Ovary (tissue), 9 donors: ENCODE measurements around the gene CHN1. TPM values are rescaled to one million over a fixed set of nuclear protein-coding genes. Genes with fewer than 3 reads are reported as not detected.

Source experiments
- DNase-seq, 5 donors: peaks; one replicate each; pipeline ENCODE4 v3.0.0-alpha.2; 2019 to 2020
- H3K27ac ChIP-seq, 2 donors: fragments of 200-600 bp; one replicate each; pipeline versions ENCODE4 v1.5.1 to v1.8.0; 2019 to 2022
- H3K27me3 ChIP-seq: fragments of 200-600 bp; one replicate; pipeline ENCODE4 v1.8.0; 2022
- H3K36me3 ChIP-seq: fragments of 200-600 bp; sonication (generic); one replicate; pipeline ENCODE4 v1.5.1; 2019
- H3K4me1 ChIP-seq: one replicate; pipeline ENCODE4 v1.8.1; 2013; ENCODE audit warnings: mild to moderate bottlenecking, moderate library complexity; ENCODE audit not compliant: insufficient read depth
- H3K4me3 ChIP-seq: fragments of 200-600 bp; sonication (generic); one replicate; pipeline ENCODE4 v1.5.1; 2017
- H3K9me3 ChIP-seq, 2 donors: fragments of 200-600 bp in 1 of 2; sonication (generic) in 1 of 2; one replicate each; pipeline versions ENCODE4 v1.5.1 to v1.8.1; 2013 to 2019; ENCODE audit warnings: mild to moderate bottlenecking in 1 of 2, moderate library complexity in 1 of 2
- CTCF ChIP-seq, 3 donors: fragments of 450-650 bp in 2 of 3; fragments of 200-600 bp in 1 of 3; IDR thresholded peaks; one replicate each; pipeline versions ENCODE4 v1.5.1 to v1.8.0; 2016 to 2022; ENCODE audit warnings: antibody characterized with exemption in 3 of 3, mild to moderate bottlenecking in 1 of 3
- EP300 ChIP-seq: sonication (generic); formaldehyde crosslinking; IDR thresholded peaks from one replicate; pipeline ENCODE4 v1.6.1; 2017; ENCODE audit warnings: antibody characterized with exemption
- POLR2A ChIP-seq: fragments of 450-650 bp; IDR thresholded peaks from one replicate; pipeline ENCODE4 v1.6.1; 2017; ENCODE audit warnings: antibody characterized with exemption, mild to moderate bottlenecking, moderate library complexity
- WGBS, 3 donors: extraction: QIAGEN DNeasy Blood & Tissue Kit in 1 of 3; methylation state at CpG; one replicate each; pipeline versions ENCODE4 v1.1.5 to v1.1.7; 2013 to 2017; 5-methylcytosine and 5-hydroxymethylcytosine counted together
- intact Hi-C, 4 donors: fragments of 100-400 bp; cut with DNase I; formaldehyde crosslinking; loops; one replicate each; pipeline versions ENCODE4 v1.11.0 to v1.15.1; 2022 to 2023
- polyA plus RNA-seq, 2 donors: library from polyadenylated mRNA; stranded (reverse); fragments of 200-250 nt in 1 of 2; fragments of 350-450 nt in 1 of 2; fragmentation: Illumina TruSeq in 1 of 2; extraction: RNeasy Lipid Tissue Mini Kit (QIAGEN cat#74804) in 1 of 2; gene quantifications; one replicate each; pipeline ENCODE4 v1.2.3, GENCODE V29; 2013 to 2014
- small RNA-seq: library from RNA; depleted of rRNA; stranded (forward); fragments of <200 nt; gene quantifications from one replicate; pipeline ENCODE3, GENCODE V24; 2016
- total RNA-seq, 7 donors: library from RNA; depleted of rRNA in 2 of 7; stranded (reverse); fragments of >200 nt in 2 of 7; fragmentation: NEBNext Ultra II Directional in 3 of 7; extraction: Animal tissue kit (Norgen Biotek cat#: 25700) in 3 of 7; gene quantifications; one replicate each; pipeline versions ENCODE4 v1.1.0 to v1.2.4, GENCODE V29; 2016 to 2023
- donor health status: DM: no; HTN: no; CAD: no; lungs with moderate emphysema.
- donor health status: DM: no; HTN: no; CAD: no.
- donor health status: Bipolar disorder and iron deficiency.
- donor health status: DM: yes; HTN: yes; CAD: no.
- donor health status: DM: no; HTN: no; CAD: no.
- donor health status: DM: yes; HTN: yes; CAD: no.

CHN1 gene
- total and polyA plus RNA-seq, 9 donors = 6.5 to 18.0 (median 9.4) TPM

- TF ChIP-seq CTCF (IDR thresholded peaks at IDR 0.05) (no peak), POLR2A (no peak), EP300 (no peak)
- 84 to 90% (median 89%) methylated on average over 4 of the region's 4 CpGs for WGBS, 3 donors
- Histone ChIP-seq H3K27me3 (no peaks in the 10 kb centered on the region), H3K4me1 (no peaks in the 10 kb centered on the region), H3K9me3 (no peaks in the 10 kb centered on the region), H3K27ac (no peak overlapping the region), H3K36me3 (no peaks in the 10 kb centered on the region), H3K4me3 (no peak overlapping the region)
- intact Hi-C loops = no loop called here
- DNase-seq = no peak
Measured at GRCh38 chr2:174752403-174753037, 252.7 kb downstream of the CHN1 start.

GRCh38 chr2:174750923-174751441, 254.2 kb downstream of the CHN1 start:
- Histone ChIP-seq H3K27me3 (no peaks in the 10 kb centered on the region), H3K27ac (no peak overlapping the region), H3K9me3 (no peaks in the 10 kb centered on the region), H3K36me3 (no peaks in the 10 kb centered on the region), H3K4me3 (no peak overlapping the region), H3K4me1 (no peaks in the 10 kb centered on the region)
- no peak for DNase-seq
- TF ChIP-seq CTCF (IDR thresholded peaks at IDR 0.05) (no peak), POLR2A (no peak)
- intact Hi-C loops = no loop called here
- WGBS, 3 donors = 87 to 91% (median 88%) methylated on average over 5 of the region's 5 CpGs

GRCh38 chr2:174749793-174750192, 255.4 kb downstream of the CHN1 start:
- intact Hi-C loops = no loop called here
- Histone ChIP-seq H3K9me3 (no peaks in the 10 kb centered on the region), H3K4me3 (no peak overlapping the region), H3K27me3 (no peaks in the 10 kb centered on the region), H3K27ac (no peak overlapping the region), H3K4me1 (no peaks in the 10 kb centered on the region), H3K36me3 (no peaks in the 10 kb centered on the region)
- TF ChIP-seq EP300 (no peak), CTCF (IDR thresholded peaks at IDR 0.05) (no peak), POLR2A (no peak)
- DNase-seq = no peak
- WGBS, 3 donors = 88 to 89% (median 88%) methylated on average over 8 of the region's 8 CpGs

- Histone ChIP-seq H3K27ac (no peak overlapping the region), H3K4me3 (no peak overlapping the region), H3K36me3 (no peaks in the 10 kb centered on the region), H3K4me1 (no peaks in the 10 kb centered on the region), H3K9me3 (no peaks in the 10 kb centered on the region), H3K27me3 (no peaks in the 10 kb centered on the region)
- peak; percentile 28 to 51 (median 42) for DNase-seq
- 1 to 2% (median 2%) methylated on average over 4 of the region's 4 CpGs for WGBS, 3 donors
- TF ChIP-seq EP300 = no peak
- TF ChIP-seq CTCF (IDR thresholded peaks at IDR 0.05) = peak; percentile 25 to 33 (median 29)
- intact Hi-C loops = no loop called here
Measured at GRCh38 chr2:174748948-174749347, 256.2 kb downstream of the CHN1 start.

Small RNA genes within 50 kb of the gene (small RNA-seq; reads per million reads assigned to genes)
- gene RNU6-1290P (not detected), gene RNU6-763P (not detected)

Other genes with a start within 250 kb of the CHN1 start
- 1 to 10 TPM in 1 of 7 donors, not detected in 6; 1.4 TPM for gene CHRNA1, start 240.9 kb downstream of the CHN1 start, total RNA-seq
- gene CHRNA1, start 240.9 kb downstream of the CHN1 start, polyA plus RNA-seq = under 1 TPM; 0.05 to 0.45 TPM
- 10 to 100 TPM; 46.6 to 69.8 (median 60.5) TPM for gene ATF2, start 162.8 kb upstream of the CHN1 start, total RNA-seq
- 10 to 100 TPM; 21.4 to 30.5 TPM for gene ATF2, start 162.8 kb upstream of the CHN1 start, polyA plus RNA-seq
- gene ATP5MC3, start 176.3 kb upstream of the CHN1 start, total RNA-seq = 100 to 1,000 TPM in 6 of 7 donors, 10 to 100 TPM in 1; 59.0 to 138 (median 112) TPM
- gene ATP5MC3, start 176.3 kb upstream of the CHN1 start, polyA plus RNA-seq = 100 to 1,000 TPM; 128 to 158 TPM